GM18526 (cell line): ENCODE measurements around the gene ANTXR1.

Experiments
- POLR2A ChIP-seq: IDR thresholded peaks from 3 replicates; pipeline ENCODE4 v1.6.1; 2011; ENCODE audit not compliant: insufficient read length; ENCODE audit errors: extremely low read depth

The ANTXR1 gene

GRCh38 chr2:69013142-69013839 is at the start of gene ANTXR1:
Gene ANTXR1, plus strand, starts transcription at chr2:69013179. Its CDS starts 321 bp downstream, at chr2:69013500.
- TF ChIP-seq POLR2A = no peak

GRCh38 chr2:68964282-68964681 is 48.7 kb upstream of the ANTXR1 start:
- no peak for TF ChIP-seq POLR2A

- TF ChIP-seq POLR2A = no peak
Observed at GRCh38 chr2:68968221-68968620, 44.8 kb upstream of the ANTXR1 start.

GRCh38 chr2:68969736-68970490 is 43.1 kb upstream of the ANTXR1 start:
- no peak for TF ChIP-seq POLR2A

GRCh38 chr2:68970566-68971265 is 42.3 kb upstream of the ANTXR1 start:
- no peak for TF ChIP-seq POLR2A

- TF ChIP-seq POLR2A = no peak
Observed at GRCh38 chr2:68971591-68972231, 41.3 kb upstream of the ANTXR1 start.

GRCh38 chr2:68974251-68974650 is 38.7 kb upstream of the ANTXR1 start, which contains the start of gene GKN1:
Gene GKN1, plus strand, starts transcription at chr2:68974636. Its CDS starts 42 bp downstream, at chr2:68974678.
- TF ChIP-seq POLR2A = no peak

GRCh38 chr2:68974946-68975665 is 37.9 kb upstream of the ANTXR1 start:
- TF ChIP-seq POLR2A = no peak

- TF ChIP-seq POLR2A = no peak
Observed at GRCh38 chr2:68975844-68976243, 37.1 kb upstream of the ANTXR1 start.

- no peak for TF ChIP-seq POLR2A
Observed at GRCh38 chr2:68977453-68977852, 35.5 kb upstream of the ANTXR1 start.

- no peak for TF ChIP-seq POLR2A
Observed at GRCh38 chr2:68978098-68978497, 34.9 kb upstream of the ANTXR1 start.

- TF ChIP-seq POLR2A = no peak
Observed at GRCh38 chr2:68980956-68981355, 32.0 kb upstream of the ANTXR1 start.

GRCh38 chr2:68987021-68987503 is 25.9 kb upstream of the ANTXR1 start:
- no peak for TF ChIP-seq POLR2A

- no peak for TF ChIP-seq POLR2A
Observed at GRCh38 chr2:68989035-68989434, 23.9 kb upstream of the ANTXR1 start.
